Measurements from ENCODE around the gene EPHB3. TPM values are rescaled to one million over a fixed set of nuclear protein-coding genes. Genes with fewer than 3 reads are reported as not detected.

Gene EPHB3
- total and polyA plus RNA-seq, 10 of the 15 experiments (the other 5 are each of a cell fraction or from before 2014, with no cell fraction given) = 0.09 TPM; not detected in 9

DNA sequence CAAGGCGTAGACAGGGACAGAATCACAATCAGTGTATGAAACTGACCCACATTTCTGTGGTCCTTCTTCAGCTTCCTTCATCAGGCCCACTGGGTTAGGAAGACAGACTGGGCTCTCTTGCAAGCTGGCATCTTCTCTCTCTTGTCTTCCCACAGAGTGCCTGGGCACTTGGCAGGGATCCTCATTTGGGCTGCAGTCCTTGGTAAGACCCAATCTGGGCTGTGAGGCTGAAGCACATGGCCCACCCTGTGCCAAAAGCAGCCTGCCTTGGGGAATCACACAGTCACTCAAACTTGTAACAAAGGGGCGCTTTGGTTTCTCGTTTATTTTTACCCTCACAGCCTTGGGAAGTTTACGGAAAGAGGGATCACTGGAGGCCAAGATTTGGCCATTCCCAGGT is 8.2 kb upstream of the EPHB3 start:
- SMC1A ChIA-PET (ENCODE audit: uncharacterized antibody, unreplicated experiment) = no interaction called here
- intact Hi-C loops (cut with micrococcal nuclease; ENCODE audit: unreplicated experiment) = no loop called here

More for the DNA sequence above, 8.2 kb upstream of the EPHB3 start:
- ATAC-seq (no peak), FAIRE-seq (no peak), DNase-seq (ENCODE audit: low read depth, low spot score) (no peak)
- Histone ChIP-seq H3K4me3 (no peak overlapping the region), H3K4me1 (ENCODE audit: control insufficient read depth, insufficient read depth, low read length) (no peaks in the 10 kb centered on the region), H3K27ac (ENCODE audit: control insufficient read depth, insufficient read depth) (no peak overlapping the region), H4K20me1 (ENCODE audit: control insufficient read depth, insufficient read depth) (no peaks in the 10 kb centered on the region), H3K4me2 (ENCODE audit: control insufficient read depth, insufficient read depth) (no peak overlapping the region), H3K27me3 (replicated peaks in 1 of 2; ENCODE audit: control insufficient read depth in 2 of 2, insufficient read depth in 2 of 2, low read length in 1 of 2) (peaks cover 1 to 3% of the 10 kb centered on the region in 2 experiments; a peak in 2 of 4 replicates), H3K79me2 (ENCODE audit: control insufficient read depth, insufficient read depth, low read length) (no peaks in the 10 kb centered on the region), H2AFZ (ENCODE audit: control insufficient read depth, low read depth, low read length) (no peak overlapping the region), H3K36me3 (ENCODE audit: control insufficient read depth in 2 of 2, insufficient read depth in 2 of 2, low read length in 1 of 2) (no peaks in the 10 kb centered on the region), H3K9me3 (replicated peaks; ENCODE audit: control insufficient read depth, insufficient read depth, low read length) (no peaks in the 10 kb centered on the region), H3K9ac (ENCODE audit: control insufficient read depth, insufficient read depth, low read length) (no peak overlapping the region)
- no peak for TF ChIP-seq POLR2AphosphoS5 (IDR thresholded peaks at IDR 0.05; ENCODE audit: low read length)
- TF ChIP-seq, protein P1, sequence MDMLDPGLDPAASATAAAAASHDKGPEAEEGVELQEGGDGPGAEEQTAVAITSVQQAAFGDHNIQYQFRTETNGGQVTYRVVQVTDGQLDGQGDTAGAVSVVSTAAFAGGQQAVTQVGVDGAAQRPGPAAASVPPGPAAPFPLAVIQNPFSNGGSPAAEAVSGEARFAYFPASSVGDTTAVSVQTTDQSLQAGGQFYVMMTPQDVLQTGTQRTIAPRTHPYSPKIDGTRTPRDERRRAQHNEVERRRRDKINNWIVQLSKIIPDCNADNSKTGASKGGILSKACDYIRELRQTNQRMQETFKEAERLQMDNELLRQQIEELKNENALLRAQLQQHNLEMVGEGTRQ (IDR thresholded peaks at IDR 0.05; ENCODE audit: borderline replicate concordance, low read depth, low read length) = no peak
- TF ChIP-seq, protein P2, sequence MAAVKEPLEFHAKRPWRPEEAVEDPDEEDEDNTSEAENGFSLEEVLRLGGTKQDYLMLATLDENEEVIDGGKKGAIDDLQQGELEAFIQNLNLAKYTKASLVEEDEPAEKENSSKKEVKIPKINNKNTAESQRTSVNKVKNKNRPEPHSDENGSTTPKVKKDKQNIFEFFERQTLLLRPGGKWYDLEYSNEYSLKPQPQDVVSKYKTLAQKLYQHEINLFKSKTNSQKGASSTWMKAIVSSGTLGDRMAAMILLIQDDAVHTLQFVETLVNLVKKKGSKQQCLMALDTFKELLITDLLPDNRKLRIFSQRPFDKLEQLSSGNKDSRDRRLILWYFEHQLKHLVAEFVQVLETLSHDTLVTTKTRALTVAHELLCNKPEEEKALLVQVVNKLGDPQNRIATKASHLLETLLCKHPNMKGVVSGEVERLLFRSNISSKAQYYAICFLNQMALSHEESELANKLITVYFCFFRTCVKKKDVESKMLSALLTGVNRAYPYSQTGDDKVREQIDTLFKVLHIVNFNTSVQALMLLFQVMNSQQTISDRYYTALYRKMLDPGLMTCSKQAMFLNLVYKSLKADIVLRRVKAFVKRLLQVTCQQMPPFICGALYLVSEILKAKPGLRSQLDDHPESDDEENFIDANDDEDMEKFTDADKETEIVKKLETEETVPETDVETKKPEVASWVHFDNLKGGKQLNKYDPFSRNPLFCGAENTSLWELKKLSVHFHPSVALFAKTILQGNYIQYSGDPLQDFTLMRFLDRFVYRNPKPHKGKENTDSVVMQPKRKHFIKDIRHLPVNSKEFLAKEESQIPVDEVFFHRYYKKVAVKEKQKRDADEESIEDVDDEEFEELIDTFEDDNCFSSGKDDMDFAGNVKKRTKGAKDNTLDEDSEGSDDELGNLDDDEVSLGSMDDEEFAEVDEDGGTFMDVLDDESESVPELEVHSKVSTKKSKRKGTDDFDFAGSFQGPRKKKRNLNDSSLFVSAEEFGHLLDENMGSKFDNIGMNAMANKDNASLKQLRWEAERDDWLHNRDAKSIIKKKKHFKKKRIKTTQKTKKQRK (IDR thresholded peaks at IDR 0.05; ENCODE audit: low read depth, low read length) = no peak
- RAD21 ChIA-PET (ENCODE audit: unreplicated experiment) = no interaction called here
- no TSS peak for BruUV-seq (replicated peaks)
- POLR2A ChIA-PET = no interaction called here
- WGBS (ENCODE audit: insufficient coverage, insufficient replicate concordance, low lambda C conversion rate, missing lambda C conversion rate) = 19% methylated on average over 4 of the region's 4 CpGs
- in situ Hi-C loops (cut with MboI) = no loop called here
- CTCF ChIA-PET = no interaction called here

Data from GM12878 (cell line).